ENCODE data around the gene LATS2.

The LATS2 gene

GRCh38 chr13:21001471-21001870 lies 59.9 kb downstream of the LATS2 start:
- TF ChIP-seq SIN3A (IDR thresholded peaks at IDR 0.05; ENCODE audit: borderline replicate concordance, insufficient read depth, low read length) (no peak), REST (IDR thresholded peaks at IDR 0.05; ENCODE audit: insufficient read depth in 1 of 2, low read depth in 2 of 2, low read length in 2 of 2) (no peak), TAF1 (IDR thresholded peaks at IDR 0.05; ENCODE audit: borderline replicate concordance, insufficient read depth, low read length) (no peak), FOXP2 (optimal IDR thresholded peaks at IDR 0.05; ENCODE audit: borderline replicate concordance, extremely low read depth, extremely low read length, insufficient read depth) (no peak)

GRCh38 chr13:21000647-21001046 lies 60.7 kb downstream of the LATS2 start:
- TF ChIP-seq TAF1 (IDR thresholded peaks at IDR 0.05; ENCODE audit: borderline replicate concordance, insufficient read depth, low read length) (no peak), REST (IDR thresholded peaks at IDR 0.05; ENCODE audit: insufficient read depth in 1 of 2, low read depth in 2 of 2, low read length in 2 of 2) (no peak), FOXP2 (optimal IDR thresholded peaks at IDR 0.05; ENCODE audit: borderline replicate concordance, extremely low read depth, extremely low read length, insufficient read depth) (no peak), SIN3A (IDR thresholded peaks at IDR 0.05; ENCODE audit: borderline replicate concordance, insufficient read depth, low read length) (no peak), POLR2AphosphoS5 (IDR thresholded peaks at IDR 0.05; ENCODE audit: low read depth, low read length) (no peak)

- TF ChIP-seq REST (IDR thresholded peaks at IDR 0.05; ENCODE audit: insufficient read depth in 1 of 2, low read depth in 2 of 2, low read length in 2 of 2), result no peak
- TF ChIP-seq SIN3A (IDR thresholded peaks at IDR 0.05; ENCODE audit: borderline replicate concordance, insufficient read depth, low read length), result no peak
- TF ChIP-seq FOXP2 (optimal IDR thresholded peaks at IDR 0.05; ENCODE audit: borderline replicate concordance, extremely low read depth, extremely low read length, insufficient read depth), result no peak
- TF ChIP-seq TAF1 (IDR thresholded peaks at IDR 0.05; ENCODE audit: borderline replicate concordance, insufficient read depth, low read length), result no peak
- no peak for TF ChIP-seq POLR2AphosphoS5 (IDR thresholded peaks at IDR 0.05; ENCODE audit: low read depth, low read length)
Measured at GRCh38 chr13:20998649-20999415, 62.6 kb downstream of the LATS2 start.

GRCh38 chr13:20997301-20998161 lies 63.9 kb downstream of the LATS2 start:
- TF ChIP-seq REST (IDR thresholded peaks at IDR 0.05; ENCODE audit: insufficient read depth in 1 of 2, low read depth in 2 of 2, low read length in 2 of 2), result no peak
- TF ChIP-seq TAF1 (IDR thresholded peaks at IDR 0.05; ENCODE audit: borderline replicate concordance, insufficient read depth, low read length), result no peak
- TF ChIP-seq FOXP2 (optimal IDR thresholded peaks at IDR 0.05; ENCODE audit: borderline replicate concordance, extremely low read depth, extremely low read length, insufficient read depth), result no peak
- no peak for TF ChIP-seq SIN3A (IDR thresholded peaks at IDR 0.05; ENCODE audit: borderline replicate concordance, insufficient read depth, low read length)
